Epithelial cell of proximal tubule (primary cell): Measurements from ENCODE around the gene ATRIP. TPM values are rescaled to one million over a fixed set of nuclear protein-coding genes. Genes with fewer than 3 reads are reported as not detected.

Experiments used
- DNase-seq: peaks from one replicate; pipeline ENCODE4 v3.0.0-alpha.2; 2011; ENCODE audit warnings: low read depth
- H3K4me3 ChIP-seq: 2 replicates; pipeline ENCODE4 v1.5.1; 2011; ENCODE audit warnings: low read depth, mild to moderate bottlenecking, low read length
- total RNA-seq: library from RNA; depleted of rRNA; stranded (reverse); fragments of >200 nt; gene quantifications from 2 replicates; pipeline ENCODE4 v1.2.3, GENCODE V29; 2015
- TF ChIP-seq, protein P1 (sequence below): conservative IDR thresholded peaks from 2 replicates; pipeline ENCODE4 v1.5.1; 2012; ENCODE audit warnings: low read depth, mild to moderate bottlenecking, low read length

ATRIP gene
- total RNA-seq, 1 donor from 2014 or later = 5.9 TPM

DNA sequence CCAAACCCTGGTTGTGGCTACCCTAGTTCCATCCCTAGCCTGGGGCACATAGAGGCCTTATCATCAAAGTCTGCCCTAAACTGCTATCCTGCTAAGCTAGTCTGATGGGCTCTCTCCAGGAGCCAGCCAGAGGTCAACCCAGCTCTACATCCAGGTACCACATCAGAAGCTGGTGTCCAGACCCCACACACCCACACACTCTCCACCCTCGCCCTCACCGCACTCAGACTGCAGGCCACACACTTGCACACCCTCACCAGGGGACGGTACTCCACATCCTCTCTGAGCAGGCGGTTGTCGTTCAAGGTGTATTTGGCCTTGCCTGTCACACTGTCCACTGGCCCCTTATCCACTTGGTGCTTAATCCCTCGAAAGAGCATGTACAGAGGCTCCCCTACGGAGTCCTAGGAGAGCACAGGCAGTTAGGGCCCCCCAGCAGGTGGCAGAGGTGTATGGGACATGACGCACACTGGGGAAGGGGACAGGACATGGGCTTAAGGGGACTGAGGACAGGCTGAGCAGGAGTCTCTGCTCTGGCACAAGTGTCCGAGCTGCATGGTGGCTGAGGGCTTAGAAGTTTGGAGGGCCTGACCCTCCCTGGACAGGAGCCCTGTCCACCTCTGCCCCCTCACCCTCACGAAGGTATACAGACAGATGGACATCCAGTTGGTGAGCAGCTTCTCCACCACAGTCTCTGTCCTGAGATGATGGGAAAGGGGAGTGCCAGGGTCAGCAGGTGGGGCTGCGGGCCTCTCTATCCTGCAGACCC lies 34.7 kb upstream of the ATRIP start:
- no peak for DNase-seq
- TF ChIP-seq, protein P1, sequence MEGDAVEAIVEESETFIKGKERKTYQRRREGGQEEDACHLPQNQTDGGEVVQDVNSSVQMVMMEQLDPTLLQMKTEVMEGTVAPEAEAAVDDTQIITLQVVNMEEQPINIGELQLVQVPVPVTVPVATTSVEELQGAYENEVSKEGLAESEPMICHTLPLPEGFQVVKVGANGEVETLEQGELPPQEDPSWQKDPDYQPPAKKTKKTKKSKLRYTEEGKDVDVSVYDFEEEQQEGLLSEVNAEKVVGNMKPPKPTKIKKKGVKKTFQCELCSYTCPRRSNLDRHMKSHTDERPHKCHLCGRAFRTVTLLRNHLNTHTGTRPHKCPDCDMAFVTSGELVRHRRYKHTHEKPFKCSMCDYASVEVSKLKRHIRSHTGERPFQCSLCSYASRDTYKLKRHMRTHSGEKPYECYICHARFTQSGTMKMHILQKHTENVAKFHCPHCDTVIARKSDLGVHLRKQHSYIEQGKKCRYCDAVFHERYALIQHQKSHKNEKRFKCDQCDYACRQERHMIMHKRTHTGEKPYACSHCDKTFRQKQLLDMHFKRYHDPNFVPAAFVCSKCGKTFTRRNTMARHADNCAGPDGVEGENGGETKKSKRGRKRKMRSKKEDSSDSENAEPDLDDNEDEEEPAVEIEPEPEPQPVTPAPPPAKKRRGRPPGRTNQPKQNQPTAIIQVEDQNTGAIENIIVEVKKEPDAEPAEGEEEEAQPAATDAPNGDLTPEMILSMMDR = no peak
- H3K4me3 ChIP-seq = no peak overlapping the region

DNA sequence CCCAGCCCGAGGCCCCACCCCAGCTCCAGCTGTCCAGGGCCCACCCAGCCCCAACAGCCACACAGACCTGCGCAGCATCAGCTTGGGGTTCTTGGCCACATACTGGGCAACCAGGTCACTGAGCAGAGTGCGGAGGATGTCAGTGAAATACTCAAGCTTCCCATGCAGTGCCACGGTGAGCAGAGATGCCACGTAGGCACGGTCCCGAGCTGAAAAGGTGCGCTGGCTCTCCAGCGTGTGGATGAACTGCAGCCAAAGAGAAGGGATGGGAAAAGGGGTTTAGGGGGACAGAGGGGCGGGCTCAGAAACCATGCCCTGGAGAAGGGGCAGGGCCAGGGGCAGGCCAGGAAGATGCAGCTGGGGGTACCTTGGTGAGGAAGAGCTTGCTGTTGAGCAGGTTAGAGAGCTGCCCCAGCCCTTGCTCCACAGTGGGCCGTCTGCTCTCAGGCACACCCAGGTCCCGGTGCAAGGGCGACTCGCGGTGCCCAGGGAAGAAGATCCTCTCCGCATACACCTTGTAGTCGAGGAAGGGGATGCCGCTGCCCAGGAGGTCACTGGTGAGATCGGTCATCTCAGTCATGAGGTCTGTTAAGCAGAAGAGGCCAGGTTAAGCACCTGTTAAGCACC lies 34.0 kb upstream of the ATRIP start:
- no peak for DNase-seq
- TF ChIP-seq, protein P1 = no peak
- no peak overlapping the region for H3K4me3 ChIP-seq

DNA sequence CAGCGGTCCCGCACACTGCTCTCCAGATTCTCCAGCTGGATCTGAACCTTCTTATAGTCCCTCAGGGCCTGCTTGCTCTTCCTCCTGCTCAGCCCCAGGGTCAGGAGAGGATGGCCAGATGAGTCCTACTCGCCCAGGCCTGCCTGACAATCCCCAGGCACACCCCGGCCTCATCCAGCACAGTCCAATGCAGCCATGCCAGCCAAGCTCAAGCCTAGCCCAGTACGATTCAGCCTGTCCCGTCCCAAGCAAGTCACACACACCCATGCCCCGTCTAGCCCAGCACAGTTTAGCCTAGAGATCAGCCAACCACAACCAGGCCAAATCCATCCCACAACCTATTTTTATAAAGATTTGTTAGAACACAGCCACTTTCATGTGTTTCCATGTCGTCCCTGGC lies 33.5 kb upstream of the ATRIP start:
- TF ChIP-seq, protein P1 = no peak
- DNase-seq = no peak
- H3K4me3 ChIP-seq = no peak overlapping the region

DNA sequence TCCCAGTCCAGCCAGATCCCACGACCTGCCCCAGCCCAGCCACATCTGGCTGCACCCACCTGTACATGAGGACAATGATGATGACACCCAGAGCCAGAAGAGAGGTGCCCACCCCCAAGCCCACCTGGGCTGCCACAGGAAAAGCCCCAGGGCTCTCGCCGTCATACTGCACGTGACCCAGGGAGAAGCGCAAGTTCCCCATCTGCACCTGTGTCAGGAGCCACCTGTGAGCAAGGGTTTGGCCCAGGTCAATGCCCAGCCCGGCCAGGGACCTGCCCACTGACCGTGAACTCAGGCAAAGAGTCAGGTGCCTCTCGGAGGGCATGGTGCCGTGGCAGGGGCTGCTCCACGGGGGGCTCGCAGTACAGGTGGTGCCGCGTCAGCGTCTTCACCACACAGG lies 32.9 kb upstream of the ATRIP start:
- TF ChIP-seq, protein P1 = no peak
- H3K4me3 ChIP-seq = no peak overlapping the region
- DNase-seq = no peak

DNA sequence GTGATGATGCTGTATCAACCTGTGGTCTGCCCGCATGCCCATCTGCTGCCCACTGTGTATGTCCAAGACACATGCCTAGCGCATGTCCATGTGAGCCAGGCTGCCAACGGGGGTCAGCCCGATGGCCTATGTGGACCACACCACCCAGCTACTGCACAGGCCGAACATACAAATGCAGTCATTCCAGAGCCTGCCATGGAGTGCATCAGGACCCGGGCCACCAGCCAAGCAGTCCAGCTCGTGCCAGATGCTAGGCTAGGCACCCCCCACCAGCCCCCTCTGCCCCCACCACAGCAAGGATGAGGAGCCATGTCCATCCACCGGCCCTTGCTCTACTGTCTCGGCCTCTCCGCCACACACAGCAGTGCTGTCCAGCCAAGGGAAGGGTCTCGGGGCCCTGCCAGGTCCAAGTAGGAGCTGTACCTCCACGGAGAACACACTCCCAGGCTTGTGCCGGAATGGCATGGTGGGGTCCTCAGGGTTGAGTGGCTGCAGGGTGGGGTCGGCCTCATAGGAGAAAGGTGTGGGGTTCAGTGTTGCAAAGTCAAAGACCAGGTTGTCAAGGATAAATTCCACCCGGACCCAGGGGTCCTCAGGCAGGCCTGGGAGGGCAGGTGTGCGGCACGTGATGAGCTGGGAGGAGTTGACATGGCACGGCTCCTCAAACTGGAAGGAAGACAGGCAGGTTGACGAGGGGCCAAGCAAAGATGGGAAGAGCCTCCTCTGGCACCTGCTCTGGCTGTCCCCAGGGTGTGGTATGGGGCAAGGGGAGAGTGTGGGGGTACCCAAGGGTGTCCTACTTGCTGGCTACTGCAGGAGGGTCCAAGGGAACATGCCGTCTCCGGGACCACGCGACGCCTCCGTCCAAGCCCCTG lies 31.9 kb upstream of the ATRIP start:
- no peak overlapping the region for H3K4me3 ChIP-seq
- TF ChIP-seq, protein P1 = no peak
- no peak for DNase-seq

DNA sequence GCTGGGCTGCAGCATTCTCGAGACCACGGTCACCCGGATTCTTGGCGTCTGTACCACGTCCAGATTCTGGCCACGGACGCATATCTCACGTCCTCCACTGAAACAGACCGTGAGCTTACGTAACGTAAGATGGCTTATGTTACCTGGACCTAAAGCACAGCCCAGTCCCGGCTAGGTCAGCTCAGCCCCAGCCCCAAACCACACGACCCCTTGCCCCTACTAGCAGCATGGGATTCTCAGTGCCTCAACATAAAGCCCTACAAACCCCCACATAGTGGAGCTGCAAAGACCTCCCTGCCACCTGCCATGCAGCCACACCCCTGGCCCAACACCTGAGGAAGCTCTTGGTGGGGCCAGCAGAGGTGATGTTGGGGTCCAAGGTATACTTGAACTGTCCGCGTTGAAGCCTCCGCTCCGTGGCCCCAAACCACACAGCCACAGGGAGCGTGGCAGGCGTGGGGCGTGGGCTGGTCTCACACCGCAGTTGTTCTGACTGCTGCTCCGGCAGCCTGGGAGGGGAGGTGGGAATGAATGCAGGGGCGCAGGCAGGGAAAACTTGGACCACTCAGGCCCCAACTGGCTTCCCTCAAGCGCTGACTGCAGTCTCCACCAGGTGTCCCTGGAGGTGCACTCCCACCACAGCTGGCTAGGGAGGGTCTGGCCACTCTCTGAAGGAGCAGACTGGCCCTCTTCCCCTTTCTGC lies 31.1 kb upstream of the ATRIP start:
- no peak overlapping the region for H3K4me3 ChIP-seq
- TF ChIP-seq, protein P1 = peak; percentile 23
- no peak for DNase-seq
